IPS-15b (cell line): Measurements from ENCODE around the gene ICE1.
A peak's percentile ranks its signal among the peaks of the same experiment; 100 is the strongest.
"Not testable (repeated sequence)": the region's sequence is repeated elsewhere in the genome, so short reads cannot be mapped to it uniquely, and the experiment has no call there.

Experiments used
- H3K27me3 ChIP-seq: one replicate; pipeline ENCODE4 v1.6.1; 2013; ENCODE audit warnings: low read length; ENCODE audit not compliant: control insufficient read depth, insufficient read depth
- H3K36me3 ChIP-seq: one replicate; pipeline ENCODE4 v1.6.1; 2013; ENCODE audit warnings: low read length; ENCODE audit not compliant: control insufficient read depth, insufficient read depth
- H3K4me1 ChIP-seq: one replicate; pipeline ENCODE4 v1.6.1; 2013; ENCODE audit warnings: mild to moderate bottlenecking, low read length; ENCODE audit not compliant: control insufficient read depth, insufficient read depth
- H3K4me3 ChIP-seq: one replicate; pipeline ENCODE4 v1.5.1; 2013; ENCODE audit warnings: low read depth, low read length
- H3K9ac ChIP-seq: one replicate; pipeline ENCODE4 v1.6.1; 2013; ENCODE audit warnings: low read depth, mild to moderate bottlenecking, low read length
- H3K9me3 ChIP-seq: one replicate; pipeline ENCODE4 v1.6.1; 2013; ENCODE audit warnings: mild to moderate bottlenecking, low read length; ENCODE audit not compliant: control insufficient read depth, insufficient read depth

The ICE1 gene

GRCh38 chr5:5483350-5483749 is 60.9 kb downstream of the ICE1 start:
- Histone ChIP-seq H3K36me3 (peaks cover 5% of the 10 kb centered on the region), H3K4me3 (no peak overlapping the region), H3K27me3 (no peaks in the 10 kb centered on the region), H3K9me3 (no peaks in the 10 kb centered on the region), H3K9ac (no peak overlapping the region), H3K4me1 (no peaks in the 10 kb centered on the region)

GRCh38 chr5:5483880-5484598 is 61.6 kb downstream of the ICE1 start:
- Histone ChIP-seq H3K36me3 (peaks cover 5% of the 10 kb centered on the region), H3K4me3 (no peak overlapping the region), H3K4me1 (no peaks in the 10 kb centered on the region), H3K9me3 (no peaks in the 10 kb centered on the region), H3K27me3 (no peaks in the 10 kb centered on the region), H3K9ac (no peak overlapping the region)

- Histone ChIP-seq H3K9ac (no peak overlapping the region), H3K27me3 (no peaks in the 10 kb centered on the region), H3K36me3 (peaks cover 5% of the 10 kb centered on the region), H3K9me3 (no peaks in the 10 kb centered on the region), H3K4me3 (no peak overlapping the region), H3K4me1 (no peaks in the 10 kb centered on the region)
These were observed 63.6 kb downstream of the ICE1 start for GRCh38 chr5:5486122-5486521.

- peaks cover 2% of the 10 kb centered on the region for H3K36me3 ChIP-seq
- H3K4me1 ChIP-seq = no peaks in the 10 kb centered on the region
- H3K27me3 ChIP-seq = no peaks in the 10 kb centered on the region
- H3K9ac ChIP-seq = no peak overlapping the region
- H3K4me3 ChIP-seq = no peak overlapping the region
- no peaks in the 10 kb centered on the region for H3K9me3 ChIP-seq
These were observed 65.3 kb downstream of the ICE1 start for GRCh38 chr5:5487585-5488360.

- Histone ChIP-seq H3K9me3 (no peaks in the 10 kb centered on the region), H3K36me3 (peaks cover 2% of the 10 kb centered on the region), H3K4me1 (peaks cover 2% of the 10 kb centered on the region), H3K4me3 (no peak overlapping the region), H3K9ac (no peak overlapping the region), H3K27me3 (peaks cover 3% of the 10 kb centered on the region)
These were observed 68.4 kb downstream of the ICE1 start for GRCh38 chr5:5490774-5491347.

- Histone ChIP-seq H3K9ac (no peak overlapping the region), H3K36me3 (peaks cover 2% of the 10 kb centered on the region), H3K27me3 (peaks cover 12% of the 10 kb centered on the region), H3K9me3 (no peaks in the 10 kb centered on the region), H3K4me3 (no peak overlapping the region), H3K4me1 (peaks cover 5% of the 10 kb centered on the region)
These were observed 69.8 kb downstream of the ICE1 start for GRCh38 chr5:5492087-5492933.

GRCh38 chr5:5492934-5493271 is 70.4 kb downstream of the ICE1 start:
- not testable (repeated sequence) for H3K9me3 ChIP-seq, H3K36me3 ChIP-seq, H3K9ac ChIP-seq, H3K4me1 ChIP-seq, H3K4me3 ChIP-seq
- H3K27me3 ChIP-seq = peaks cover 12% of the 10 kb centered on the region

- peak overlapping the region; percentile 37 for H3K4me3 ChIP-seq
- H3K9ac ChIP-seq = no peak overlapping the region
- no peaks in the 10 kb centered on the region for H3K36me3 ChIP-seq
- peaks cover 12% of the 10 kb centered on the region for H3K27me3 ChIP-seq
- no peaks in the 10 kb centered on the region for H3K9me3 ChIP-seq
- peaks cover 5% of the 10 kb centered on the region for H3K4me1 ChIP-seq
These were observed 72.3 kb downstream of the ICE1 start for GRCh38 chr5:5494489-5495402.

GRCh38 chr5:5497152-5497788 is 74.8 kb downstream of the ICE1 start:
- H3K4me1 ChIP-seq = peaks cover 5% of the 10 kb centered on the region
- peaks cover 12% of the 10 kb centered on the region for H3K27me3 ChIP-seq

GRCh38 chr5:5499442-5499841 is 77.0 kb downstream of the ICE1 start:
- H3K9ac ChIP-seq = no peak overlapping the region
- H3K36me3 ChIP-seq = no peaks in the 10 kb centered on the region
- H3K4me3 ChIP-seq = no peak overlapping the region

More at GRCh38 chr5:5497152-5497788, 74.8 kb downstream of the ICE1 start:
- H3K9ac ChIP-seq = no peak overlapping the region
- no peaks in the 10 kb centered on the region for H3K36me3 ChIP-seq
- no peak overlapping the region for H3K4me3 ChIP-seq
- H3K9me3 ChIP-seq = no peaks in the 10 kb centered on the region

More at GRCh38 chr5:5499442-5499841, 77.0 kb downstream of the ICE1 start:
- H3K4me1 ChIP-seq = peaks cover 5% of the 10 kb centered on the region
- peaks cover 10% of the 10 kb centered on the region for H3K27me3 ChIP-seq
- no peaks in the 10 kb centered on the region for H3K9me3 ChIP-seq
